Right lung (tissue), 10 donors: Measurements from ENCODE around the gene TRPV6. TPM values are rescaled to one million over a fixed set of nuclear protein-coding genes. Genes with fewer than 3 reads are reported as not detected.

Source experiments
- DNase-seq, 2 donors: peaks; one replicate each; pipeline ENCODE4 v3.0.0-alpha.2; 2013
- long read RNA-seq, 8 donors: transcript quantifications; one replicate each; lab custom pipeline, GENCODE V29; 2026
- polyA plus RNA-seq, 5 donors: library from polyadenylated mRNA; unstranded; fragments of 120-200 nt; gene quantifications; one replicate each; pipeline versions ENCODE4 v1.2.1 to v1.2.3, GENCODE V29; 2013; ENCODE audit warnings: inconsistent platforms in 1 of 5, low replicate concordance in 1 of 5; ENCODE audit not compliant: insufficient read length in 5 of 5, insufficient read depth in 1 of 5

The TRPV6 gene
- 10 to 100 TPM in 1 of 5 donors, 1 to 10 TPM in 4; 5.3 to 10.1 (median 8.1) TPM for polyA plus RNA-seq
- long read RNA-seq, donor 1: 0 reads
- long read RNA-seq, donor 2: 0 reads
- long read RNA-seq, donor 3: 0 reads
- long read RNA-seq, donor 4: 0 reads
- long read RNA-seq, donor 5: 0 reads
- long read RNA-seq, donor 6: 0 reads
- long read RNA-seq, donor 7: 0 reads
- long read RNA-seq, donor 8: 0 reads

- DNase-seq: peak; percentile 39 to 43
These were observed at the start of gene TRPV6 for GRCh38 chr7:142885311-142886230. Gene TRPV6, minus strand, starts transcription at chr7:142885745.

GRCh38 chr7:142934056-142934455 is 48.5 kb upstream of the TRPV6 start:
- DNase-seq: no peak

- no peak for DNase-seq
These were observed 48.1 kb upstream of the TRPV6 start, which contains the start of gene TRPV5 for GRCh38 chr7:142933624-142934023. Gene TRPV5, minus strand, starts transcription at chr7:142933746. Its CDS starts 287 bp downstream, at chr7:142933459.

- DNase-seq: no peak
These were observed 47.5 kb upstream of the TRPV6 start for GRCh38 chr7:142933092-142933475.

DNA sequence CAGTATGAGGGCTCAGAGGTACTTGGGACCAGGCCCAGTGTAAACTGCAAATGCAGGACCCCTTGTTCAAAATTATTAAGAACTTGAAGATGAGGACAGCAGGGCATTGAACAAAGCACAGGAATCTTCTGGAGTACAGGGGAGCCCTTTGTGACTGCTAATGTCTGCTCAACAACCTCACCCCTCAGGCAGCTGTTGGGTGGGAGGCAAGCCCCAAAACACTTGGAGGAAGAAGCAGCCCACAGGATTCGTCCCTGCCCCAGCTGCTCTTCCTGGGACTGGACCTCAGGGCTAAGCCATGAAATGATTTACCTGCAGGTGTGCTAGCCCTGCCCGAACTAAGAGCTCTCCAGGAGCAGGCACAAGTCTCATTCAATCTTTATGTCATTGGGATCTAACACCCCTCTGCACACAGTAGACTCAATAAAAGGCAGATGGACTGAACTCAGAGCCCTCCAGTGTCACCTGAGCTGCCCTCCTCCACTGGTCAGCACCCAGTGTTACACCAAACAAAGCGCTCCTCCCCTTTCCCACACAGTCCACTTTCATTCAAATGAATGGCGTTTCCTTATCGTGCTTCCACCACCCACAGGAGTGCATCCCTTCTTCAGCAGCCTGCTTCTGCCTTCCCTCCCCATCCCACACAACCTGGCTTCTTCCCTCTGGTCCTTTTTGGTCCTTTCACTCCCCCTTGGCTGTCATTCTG is 47.0 kb upstream of the TRPV6 start:
- no peak for DNase-seq

- DNase-seq: no peak
These were observed 44.7 kb upstream of the TRPV6 start for GRCh38 chr7:142930126-142930730.

DNA sequence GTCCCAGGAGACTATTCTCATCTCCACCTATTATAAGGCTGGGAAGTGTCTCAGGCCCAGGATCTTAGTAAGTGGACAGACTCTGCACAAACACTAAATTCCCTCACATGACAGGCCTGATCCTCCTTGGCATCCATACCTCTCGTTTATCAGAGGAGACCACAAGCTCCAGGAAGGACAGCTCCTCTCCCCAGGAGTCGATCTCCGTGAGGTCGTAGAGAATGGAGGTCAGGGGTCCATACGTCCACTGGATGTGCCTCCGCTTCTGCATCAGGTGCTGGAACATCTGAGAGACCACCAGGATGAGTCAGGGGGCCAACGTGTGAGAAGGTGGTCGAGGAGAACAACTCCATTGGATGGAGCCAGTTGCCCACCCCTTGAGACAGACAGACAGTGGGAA is 42.4 kb upstream of the TRPV6 start:
- no peak for DNase-seq

GRCh38 chr7:142927085-142927745 is 41.7 kb upstream of the TRPV6 start:
- DNase-seq: no peak

DNA sequence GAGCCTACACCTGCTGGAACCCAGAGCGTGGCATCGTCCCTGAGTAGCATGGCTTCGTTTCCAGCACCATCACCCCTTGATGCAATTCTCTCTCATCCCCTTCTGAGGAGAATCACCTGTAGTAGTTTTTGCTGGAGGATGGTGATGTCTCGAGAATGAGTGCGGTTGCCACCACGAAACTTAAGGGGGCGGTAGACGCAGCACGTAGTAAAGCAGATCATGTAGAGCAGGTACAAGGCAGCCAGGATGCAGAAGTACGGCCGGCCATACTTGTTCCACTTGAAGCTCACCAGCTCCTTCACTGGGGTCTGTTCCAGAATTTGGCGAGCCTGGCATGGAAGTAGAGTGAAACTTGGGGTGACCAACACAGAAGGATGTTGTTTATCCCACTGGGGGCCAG is 39.9 kb upstream of the TRPV6 start:
- DNase-seq: no peak

- DNase-seq: no peak
These were observed 37.8 kb upstream of the TRPV6 start for GRCh38 chr7:142923391-142923790.

- DNase-seq: no peak
These were observed 34.1 kb upstream of the TRPV6 start for GRCh38 chr7:142919656-142920055.

DNA sequence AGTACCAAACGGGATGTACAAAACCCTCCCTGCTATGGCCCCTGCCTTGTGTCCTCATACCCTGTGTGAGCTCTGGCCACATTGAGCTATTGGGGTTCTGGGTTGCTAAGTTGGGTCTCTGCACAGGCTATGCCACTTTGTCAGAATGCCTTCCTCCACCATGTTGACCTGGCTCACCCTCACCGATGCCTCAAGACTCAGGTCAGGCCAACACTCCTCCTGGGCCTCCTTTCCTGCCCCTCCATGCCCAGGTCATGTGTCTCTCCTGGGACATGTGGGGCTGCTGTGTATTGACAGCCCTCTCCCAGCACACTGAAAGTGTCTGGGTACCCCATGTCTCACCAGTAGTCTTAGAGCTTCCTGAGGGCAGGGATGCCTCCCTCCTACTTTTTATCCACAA is 33.4 kb upstream of the TRPV6 start:
- no peak for DNase-seq

GRCh38 chr7:142917447-142917846 is 31.9 kb upstream of the TRPV6 start:
- no peak for DNase-seq

DNA sequence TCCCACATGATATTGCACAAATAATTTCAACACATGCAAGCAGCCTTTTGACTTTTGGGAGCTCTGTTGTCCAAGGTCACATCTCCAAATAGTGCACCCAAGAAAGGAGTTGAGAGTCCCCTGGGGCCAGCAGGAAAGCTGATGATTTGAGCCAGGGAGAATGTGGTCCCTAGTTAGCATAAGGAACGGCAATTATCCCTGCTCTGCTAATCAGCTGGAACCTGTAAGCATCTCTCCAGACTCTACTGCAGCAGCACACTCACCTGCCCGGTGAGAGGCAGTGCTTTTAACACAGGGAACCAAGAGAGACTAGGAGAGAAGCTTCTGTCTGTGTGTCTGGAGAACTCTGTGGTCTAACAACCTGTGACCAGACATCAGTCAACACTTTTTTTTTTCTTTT is 31.0 kb upstream of the TRPV6 start:
- DNase-seq: no peak

DNA sequence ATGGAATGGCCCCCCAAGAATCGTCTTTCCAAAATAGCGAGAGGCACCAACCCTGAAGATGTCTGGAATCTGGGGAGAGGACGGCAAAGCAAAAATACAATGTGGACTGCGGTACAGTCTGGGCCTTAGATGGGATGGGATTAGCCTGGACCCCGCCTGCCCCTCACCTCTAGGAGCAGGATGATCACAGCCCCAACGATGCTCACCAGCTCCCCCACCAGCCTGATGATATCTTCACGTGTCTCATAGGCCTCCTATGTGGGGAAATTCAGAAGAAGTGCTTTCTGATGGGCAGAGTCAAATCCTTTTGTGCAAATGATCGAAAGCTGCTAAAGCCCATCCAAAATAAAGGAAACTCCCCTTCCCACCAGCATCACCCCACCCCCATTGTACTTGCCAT is 29.8 kb upstream of the TRPV6 start:
- no peak for DNase-seq

GRCh38 chr7:142914121-142914520 is 28.6 kb upstream of the TRPV6 start:
- DNase-seq: no peak

- no peak for DNase-seq
These were observed 28.0 kb upstream of the TRPV6 start for GRCh38 chr7:142913566-142913965.

- no peak for DNase-seq
These were observed 27.5 kb upstream of the TRPV6 start for GRCh38 chr7:142913051-142913450.

- no peak for DNase-seq
These were observed 24.9 kb upstream of the TRPV6 start for GRCh38 chr7:142910481-142910880.

GRCh38 chr7:142910031-142910433 is 24.5 kb upstream of the TRPV6 start:
- no peak for DNase-seq
